ENCODE results near the gene DIS3L2. TPM values are rescaled to one million over a fixed set of nuclear protein-coding genes. Genes with fewer than 3 reads are reported as not detected.

The DIS3L2 gene
- total and polyA plus RNA-seq, 12 donors = 20.0 to 54.7 (median 30.5) TPM

DNA sequence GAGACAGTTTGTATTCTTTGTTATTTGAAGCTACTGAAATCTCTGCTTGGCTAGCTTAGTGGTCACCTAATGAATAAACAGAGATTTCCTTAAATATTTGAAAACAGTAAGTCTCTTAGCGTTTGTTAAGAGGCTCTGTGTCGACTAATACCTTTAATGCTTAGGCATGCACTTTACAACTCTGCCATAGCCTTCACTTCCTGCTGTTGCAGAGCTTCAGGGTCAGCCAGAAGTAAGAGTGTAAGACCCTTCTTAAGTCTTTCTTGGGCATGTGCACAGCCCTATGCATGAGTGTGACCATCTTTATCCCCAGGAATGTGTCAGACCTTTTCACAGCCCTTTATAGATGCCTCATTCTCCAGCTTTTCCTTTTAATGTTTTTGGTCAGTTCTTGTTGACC, 221.8 kb downstream of the DIS3L2 start:
- intact Hi-C loops (cut with DNase I) = no loop called here
- no peaks in the 10 kb centered on the region for H3K9me3 ChIP-seq (replicated peaks in 1 of 3)
- TF ChIP-seq POLR2A (IDR thresholded peaks at IDR 0.05) = no peak
- TF ChIP-seq CTCF (IDR thresholded peaks at IDR 0.05) = no peak
- no peaks in the 10 kb centered on the region for H3K36me3 ChIP-seq (replicated peaks in 1 of 2)
- H3K4me3 ChIP-seq = no peak overlapping the region
- DNase-seq = no peak
- H3K4me1 ChIP-seq (replicated peaks in 1 of 2) = no peaks in the 10 kb centered on the region
- WGBS, 4 donors = 91 to 100% (median 95%) methylated on average over 2 of the region's 2 CpGs
- H3K27ac ChIP-seq = no peak overlapping the region
- H3K27me3 ChIP-seq = no peaks in the 10 kb centered on the region

DNA sequence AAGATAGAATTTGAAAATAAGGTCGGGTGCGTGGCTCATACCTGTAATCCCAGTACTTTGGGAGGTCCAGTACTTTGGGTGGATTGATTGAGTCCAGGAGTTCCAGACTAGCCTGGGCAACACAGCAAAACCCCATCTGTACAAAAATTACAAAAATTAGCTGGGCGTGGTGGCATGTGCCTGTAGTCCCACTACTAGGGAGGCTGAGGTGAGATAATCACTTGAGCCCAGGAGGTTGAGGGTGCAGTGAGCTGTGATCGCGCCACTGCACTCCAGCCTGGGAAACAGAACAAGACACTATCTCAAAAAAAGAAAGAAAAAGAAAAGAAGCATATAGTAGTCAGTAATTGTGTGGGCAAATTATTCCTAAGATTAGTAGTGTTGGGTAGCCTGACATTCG, 222.8 kb downstream of the DIS3L2 start:
- H3K4me3 ChIP-seq = no peak overlapping the region
- TF ChIP-seq CTCF (IDR thresholded peaks at IDR 0.05) = no peak
- no peak for TF ChIP-seq POLR2A (IDR thresholded peaks at IDR 0.05)
- DNase-seq = no peak
- intact Hi-C loops (cut with DNase I) = no loop called here
- H3K9me3 ChIP-seq (replicated peaks in 1 of 3) = no peaks in the 10 kb centered on the region
- no peaks in the 10 kb centered on the region for H3K27me3 ChIP-seq
- no peaks in the 10 kb centered on the region for H3K4me1 ChIP-seq (replicated peaks in 1 of 2)
- 97 to 98% (median 97%) methylated on average over 6 of the region's 6 CpGs for WGBS, 4 donors
- no peak overlapping the region for H3K27ac ChIP-seq
- no peaks in the 10 kb centered on the region for H3K36me3 ChIP-seq (replicated peaks in 1 of 2)

GRCh38 chr2:232190796-232191195, 229.3 kb downstream of the DIS3L2 start:
- Histone ChIP-seq H3K27ac (no peak overlapping the region), H3K4me3 (no peak overlapping the region), H3K27me3 (no peaks in the 10 kb centered on the region), H3K9me3 (replicated peaks in 1 of 3) (peaks cover 0 to 9% (median 0%) of the 10 kb centered on the region in 3 donors), H3K36me3 (replicated peaks in 1 of 2) (no peaks in the 10 kb centered on the region), H3K4me1 (replicated peaks in 1 of 2) (no peaks in the 10 kb centered on the region)
- intact Hi-C loops (cut with DNase I) = no loop called here
- TF ChIP-seq POLR2A (IDR thresholded peaks at IDR 0.05) (no peak), CTCF (IDR thresholded peaks at IDR 0.05) (no peak)
- WGBS, 4 donors = 83 to 99% (median 93%) methylated on average over 2 of the region's 2 CpGs
- no peak for DNase-seq

- no peak for DNase-seq
- Histone ChIP-seq H3K4me3 (no peak overlapping the region), H3K27ac (no peak overlapping the region), H3K36me3 (replicated peaks in 1 of 2) (no peaks in the 10 kb centered on the region), H3K4me1 (replicated peaks in 1 of 2) (no peaks in the 10 kb centered on the region), H3K27me3 (no peaks in the 10 kb centered on the region), H3K9me3 (replicated peaks in 1 of 3) (peaks cover 0 to 9% (median 0%) of the 10 kb centered on the region in 3 donors)
- TF ChIP-seq POLR2A (IDR thresholded peaks at IDR 0.05) (no peak), CTCF (IDR thresholded peaks at IDR 0.05) (no peak)
- WGBS, 4 donors = 67 to 100% (median 94%) methylated on average over 1 of the region's 1 CpG
- intact Hi-C loops (cut with DNase I) = no loop called here
These were observed 234.0 kb downstream of the DIS3L2 start for GRCh38 chr2:232195487-232195886.
